ENCODE measurements around the gene OR52E8. TPM values are rescaled to one million over a fixed set of nuclear protein-coding genes. Genes with fewer than 3 reads are reported as not detected.
A peak's percentile ranks its signal among the peaks of the same experiment; 100 is the strongest.

The OR52E8 gene
- total and polyA plus RNA-seq, 9 of the 15 experiments (the other 6 are each of a cell fraction or from before 2014, with no cell fraction given): not detected

GRCh38 chr11:5892908-5893307, 35.4 kb upstream of the OR52E8 start, which contains the start of gene OR52E5 (continued):
- no peak for TF ChIP-seq GABPB1 (CRISPR knock-in tag; IDR thresholded peaks at IDR 0.05)
- TF ChIP-seq GATAD2A (IDR thresholded peaks at IDR 0.05): no peak
- no peak for TF ChIP-seq ZNF143 (CRISPR knock-in tag; IDR thresholded peaks at IDR 0.05)
- TF ChIP-seq NRF1 (conservative IDR thresholded peaks at IDR 0.05 in 1 of 2, IDR thresholded peaks at IDR 0.05 in 1 of 2): no peak

GRCh38 chr11:5891216-5891800, 33.8 kb upstream of the OR52E8 start:
- in situ Hi-C loops (cut with MboI): no loop called here
- FAIRE-seq: peak; percentile 40
- WGBS (ENCODE audit: insufficient coverage, low coverage, missing lambda C conversion rate): 43% methylated on average over 4 of the region's 4 CpGs
- peak; percentile 57; the same call in 1 of the 2 replicates for TF ChIP-seq REST (IDR thresholded peaks at IDR 0.05; ENCODE audit: borderline replicate concordance)
- TF ChIP-seq REST (CRISPR knock-in tag; IDR thresholded peaks at IDR 0.05; ENCODE audit: low read depth): no peak
- TF ChIP-seq DACH1 (IDR thresholded peaks at IDR 0.05; ENCODE audit: partially characterized antibody): no peak
- no peak for TF ChIP-seq MTA1 (IDR thresholded peaks at IDR 0.05; ENCODE audit: borderline replicate concordance)
- TF ChIP-seq SMC3 (conservative IDR thresholded peaks at IDR 0.05; ENCODE audit: insufficient read depth, low read depth, low read length): 0 out of 2 replicates have a peak, but pooled peaks have one; percentile 20
- TF ChIP-seq HNRNPLL (IDR thresholded peaks at IDR 0.05; ENCODE audit: low read depth, low read length, poor library complexity, severe bottlenecking): no peak
- no peak for TF ChIP-seq ZNF57 (CRISPR knock-in tag; IDR thresholded peaks at IDR 0.05)
- TF ChIP-seq CEBPG (CRISPR knock-in tag; IDR thresholded peaks at IDR 0.05): no peak
- no peak for TF ChIP-seq CEBPG (tag; conservative IDR thresholded peaks at IDR 0.05 in 1 of 2, IDR thresholded peaks at IDR 0.05 in 1 of 2)
- no peak for TF ChIP-seq GABPA (tag; conservative IDR thresholded peaks at IDR 0.05; ENCODE audit: low read depth)

More at GRCh38 chr11:5891216-5891800, 33.8 kb upstream of the OR52E8 start:
- Histone ChIP-seq H3K9me3 (replicated peaks; ENCODE audit: control insufficient read depth, insufficient read depth, low read depth, low read length) (no peaks in the 10 kb centered on the region), H3K27ac (ENCODE audit: extremely low read depth, low read depth, low read length) (no peak overlapping the region), H3K36me3 (ENCODE audit: control insufficient read depth, insufficient read depth, low read length) (no peaks in the 10 kb centered on the region), H3K27me3 (ENCODE audit: control insufficient read depth in 2 of 2, insufficient read depth in 2 of 2, low read length in 2 of 2) (peaks cover 0 to 2% of the 10 kb centered on the region in 2 experiments; a peak in 1 of 5 replicates), H3K9ac (ENCODE audit: insufficient read depth in 1 of 2, low read depth in 2 of 2, low read length in 2 of 2) (no peak overlapping the region), H3K4me1 (replicated peaks in 1 of 2; ENCODE audit: control insufficient read depth in 2 of 2, insufficient read depth in 2 of 2, low read length in 2 of 2) (no peaks in the 10 kb centered on the region), H3K4me3 (no peak overlapping the region), H3K79me2 (ENCODE audit: control insufficient read depth, insufficient read depth, low read length) (no peaks in the 10 kb centered on the region), H3K9me1 (ENCODE audit: control insufficient read depth, insufficient read depth, low read length) (no peaks in the 10 kb centered on the region), H4K20me1 (replicated peaks; ENCODE audit: control insufficient read depth, insufficient read depth, low read length) (no peaks in the 10 kb centered on the region), H2AFZ (ENCODE audit: low read depth, low read length) (no peak overlapping the region), H3K4me2 (ENCODE audit: insufficient read depth, low read length) (no peak overlapping the region)
- BruUV-seq (replicated peaks): no TSS peak
- CTCF ChIA-PET (ENCODE audit: low intra/inter-chr PET ratio): interaction anchor here (0.7 to 1.9 kb wide), 6 partner anchors 207 to 1704 kb away, joined by 3 to 8 read pairs (median 4); partner anchors contain the start of gene TRIM5
- DNase-seq (ENCODE audit: extremely low read depth in 1 of 4, low spot score in 3 of 4) (peak; percentile 11 to 20 (median 11)), ATAC-seq (no peak)
- intact Hi-C loops (cut with micrococcal nuclease): loop anchor here (1.0 to 10.0 kb wide), 3 partner anchors 207 to 397 kb away; partner anchors contain the start of gene TRIM6
- POLR2A ChIA-PET: interaction anchor here (0.5 to 1.3 kb wide), 5 partner anchors 15 to 386 kb away, joined by 3 to 7 read pairs (median 3); partner anchors contain the start of genes TRIM34 and TRIM5
